Neural crest cell (in vitro differentiated cells): ENCODE data around the gene ITGA7. TPM values are rescaled to one million over a fixed set of nuclear protein-coding genes. Genes with fewer than 3 reads are reported as not detected.

Experiments
- DNase-seq: peaks from one replicate; pipeline ENCODE4 v3.0.0; 2021; ENCODE audit warnings: low read depth, mixed read lengths, low spot score
- H3K27ac Mint-ChIP-seq: one replicate; pipeline ENCODE4 v1.8.0; 2021; ENCODE audit warnings: mild to moderate bottlenecking, mixed read lengths; ENCODE audit not compliant: unreplicated experiment
- H3K27me3 Mint-ChIP-seq: 2 replicates; pipeline ENCODE4 v1.8.0; 2021; ENCODE audit warnings: low read depth, mild to moderate bottlenecking, mixed read lengths
- H3K36me3 Mint-ChIP-seq: 2 replicates; pipeline ENCODE4 v1.8.0; 2021; ENCODE audit warnings: low read depth, mild to moderate bottlenecking, mixed read lengths
- H3K4me1 Mint-ChIP-seq: 2 replicates; pipeline ENCODE4 v1.8.0; 2021; ENCODE audit warnings: mixed read lengths
- H3K4me3 Mint-ChIP-seq: one replicate; pipeline ENCODE4 v1.8.0; 2021; ENCODE audit warnings: mild to moderate bottlenecking, mixed read lengths
- H3K9me3 Mint-ChIP-seq: 2 replicates; pipeline ENCODE4 v1.8.0; 2021; ENCODE audit warnings: mixed read lengths
- CTCF ChIP-seq: fragments of 200-600 bp; sonication (generic); conservative IDR thresholded peaks from 2 replicates; pipeline ENCODE4 v1.5.0; 2021; ENCODE audit warnings: antibody characterized with exemption, mild to moderate bottlenecking
- total RNA-seq: library from RNA; stranded (reverse); gene quantifications from 2 replicates; pipeline ENCODE4 v1.2.1, GENCODE V29; 2021

The ITGA7 gene
- total RNA-seq, 1 donor from 2014 or later: 63.7 TPM

- H3K27me3 Mint-ChIP-seq: no peaks in the 10 kb centered on the region
- H3K4me3 Mint-ChIP-seq: no peak overlapping the region
- no peaks in the 10 kb centered on the region for H3K9me3 Mint-ChIP-seq
- no peaks in the 10 kb centered on the region for H3K4me1 Mint-ChIP-seq
- no peak for DNase-seq
- TF ChIP-seq CTCF: no peak
- peaks cover 8% of the 10 kb centered on the region for H3K36me3 Mint-ChIP-seq
- no peak overlapping the region for H3K27ac Mint-ChIP-seq
These were observed 18.7 kb downstream of the ITGA7 start for GRCh38 chr12:55688716-55689655.

GRCh38 chr12:55687746-55688145 is 20.0 kb downstream of the ITGA7 start:
- H3K9me3 Mint-ChIP-seq: no peaks in the 10 kb centered on the region
- H3K4me3 Mint-ChIP-seq: no peak overlapping the region
- H3K27ac Mint-ChIP-seq: no peak overlapping the region
- H3K27me3 Mint-ChIP-seq: no peaks in the 10 kb centered on the region
- peaks cover 2% of the 10 kb centered on the region for H3K4me1 Mint-ChIP-seq
- H3K36me3 Mint-ChIP-seq: peaks cover 8% of the 10 kb centered on the region
- DNase-seq: no peak
- no peak for TF ChIP-seq CTCF

- no peak for DNase-seq
- TF ChIP-seq CTCF: no peak
- Mint-ChIP-seq H3K36me3 (peaks cover 8% of the 10 kb centered on the region), H3K9me3 (no peaks in the 10 kb centered on the region), H3K27me3 (peaks cover 2% of the 10 kb centered on the region), H3K4me3 (no peak overlapping the region), H3K27ac (no peak overlapping the region), H3K4me1 (peaks cover 10% of the 10 kb centered on the region)
These were observed 21.2 kb downstream of the ITGA7 start for GRCh38 chr12:55686366-55687010.

- DNase-seq: no peak
- no peak overlapping the region for H3K27ac Mint-ChIP-seq
- H3K27me3 Mint-ChIP-seq: peaks cover 4% of the 10 kb centered on the region
- TF ChIP-seq CTCF: no peak
- no peaks in the 10 kb centered on the region for H3K9me3 Mint-ChIP-seq
- H3K36me3 Mint-ChIP-seq: peaks cover 4% of the 10 kb centered on the region
- H3K4me3 Mint-ChIP-seq: no peak overlapping the region
- peaks cover 17% of the 10 kb centered on the region for H3K4me1 Mint-ChIP-seq
These were observed 22.0 kb downstream of the ITGA7 start for GRCh38 chr12:55685671-55686070.

- no peak overlapping the region for H3K4me3 Mint-ChIP-seq
- H3K27ac Mint-ChIP-seq: no peak overlapping the region
- H3K4me1 Mint-ChIP-seq: peaks cover 17% of the 10 kb centered on the region
- peaks cover 5% of the 10 kb centered on the region for H3K27me3 Mint-ChIP-seq
- DNase-seq: no peak
- no peak for TF ChIP-seq CTCF
- H3K36me3 Mint-ChIP-seq: peaks cover 4% of the 10 kb centered on the region
- H3K9me3 Mint-ChIP-seq: no peaks in the 10 kb centered on the region
These were observed 22.8 kb downstream of the ITGA7 start for GRCh38 chr12:55684761-55685370.
